GM21737 (cell line): ENCODE measurements around the gene NRP1.

Source experiments
- ATAC-seq: cut with Tn5 transposase; IDR thresholded peaks from one replicate; pipeline ENCODE4 v1.9.1; 2021; ENCODE audit warnings: mild to moderate bottlenecking, moderate library complexity; ENCODE audit not compliant: unreplicated experiment

NRP1 gene

GRCh38 chr10:33216661-33217427, 117.6 kb downstream of the NRP1 start:
- ATAC-seq: no peak

GRCh38 chr10:33215635-33216034, 118.8 kb downstream of the NRP1 start:
- no peak for ATAC-seq

DNA sequence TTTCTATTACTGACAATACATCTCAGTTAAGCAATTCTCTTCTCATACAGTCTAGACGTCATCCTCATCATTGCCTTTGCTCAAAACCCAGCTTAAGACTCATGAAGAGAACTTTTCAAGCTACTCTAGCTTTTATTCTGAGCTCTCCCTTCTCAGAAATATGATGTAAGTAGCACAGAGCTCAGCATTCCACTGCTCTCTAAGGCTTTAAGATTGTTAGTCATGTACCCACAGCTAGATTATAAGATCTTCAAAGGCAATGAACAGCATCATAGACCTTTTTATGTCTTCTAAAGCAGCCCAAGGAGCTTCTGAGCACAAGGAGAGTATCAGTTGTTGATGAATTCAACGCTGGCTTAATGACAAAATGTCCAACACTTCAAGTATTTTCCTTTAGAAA, 119.3 kb downstream of the NRP1 start:
- no peak for ATAC-seq

DNA sequence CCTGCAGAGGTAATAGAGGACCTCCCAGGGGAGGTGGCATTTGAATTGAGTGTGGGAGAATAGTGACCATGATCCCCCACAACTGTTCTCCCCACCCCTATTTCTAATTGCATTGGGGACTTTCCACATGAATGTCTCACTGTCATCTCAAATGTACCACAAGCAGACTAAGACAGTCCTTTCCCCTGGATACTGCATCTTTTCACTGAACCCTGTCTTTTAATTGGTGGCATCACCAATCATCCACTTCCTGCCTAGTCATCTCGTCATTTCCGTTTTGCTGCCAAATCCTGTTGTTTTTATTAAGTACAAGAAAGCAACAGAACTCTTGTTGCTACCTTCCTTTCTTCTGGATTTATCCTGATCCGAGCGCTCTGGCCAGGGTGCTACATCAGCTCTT, 120.3 kb downstream of the NRP1 start:
- ATAC-seq: no peak

DNA sequence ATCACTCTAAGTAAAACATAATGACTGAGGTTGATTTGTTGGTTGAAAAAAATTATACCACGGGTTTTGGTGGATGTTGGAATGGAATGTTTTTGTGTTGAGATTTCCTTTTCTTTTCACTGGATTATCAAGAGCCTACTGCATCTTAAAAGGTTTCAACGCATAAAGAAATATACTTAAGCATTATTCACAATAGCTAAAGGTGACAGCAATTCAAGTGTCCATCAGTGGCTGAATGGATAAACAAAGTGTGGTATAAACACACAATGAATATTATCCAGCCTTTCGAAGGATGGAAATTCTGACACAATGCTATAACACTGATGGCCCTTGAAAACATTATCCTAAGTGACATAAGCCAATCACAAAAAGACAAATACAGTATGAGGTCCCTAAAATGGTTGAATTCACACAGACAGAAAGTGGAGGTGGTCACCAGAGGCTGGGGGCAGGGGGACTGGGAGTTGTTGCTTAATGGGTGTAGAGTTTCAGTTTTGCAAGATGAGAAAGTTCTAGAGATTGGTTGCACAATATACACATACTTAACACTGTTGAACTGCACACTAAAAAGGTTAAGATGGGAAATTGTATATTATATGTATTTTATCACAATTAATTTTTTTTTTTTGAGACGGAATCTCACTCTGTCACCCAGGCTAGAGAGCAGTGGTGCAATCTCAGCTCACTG, 122.3 kb downstream of the NRP1 start:
- no peak for ATAC-seq

- ATAC-seq: no peak
These were observed 123.2 kb downstream of the NRP1 start for GRCh38 chr10:33211106-33211878.

DNA sequence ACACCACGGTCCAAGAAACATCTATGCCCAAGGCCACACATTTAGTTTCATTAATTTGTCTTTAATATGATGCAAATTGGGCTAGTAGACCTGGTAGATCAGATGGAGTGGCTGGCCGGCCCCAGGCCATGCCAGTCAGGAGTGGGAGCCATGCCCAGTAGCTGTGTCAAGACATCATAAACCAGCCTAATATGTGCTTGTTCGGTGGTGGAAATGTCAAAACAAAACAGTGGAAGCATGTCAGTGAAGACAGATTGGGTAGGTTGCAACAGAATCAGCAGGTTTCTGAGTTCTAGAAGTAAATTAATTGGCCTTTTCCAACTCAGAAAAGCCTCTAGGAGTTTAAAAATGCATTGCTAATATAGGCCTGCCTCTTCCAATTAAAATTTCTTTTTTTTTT, 124.7 kb downstream of the NRP1 start:
- no peak for ATAC-seq

GRCh38 chr10:33208166-33208565, 126.3 kb downstream of the NRP1 start:
- ATAC-seq: no peak

DNA sequence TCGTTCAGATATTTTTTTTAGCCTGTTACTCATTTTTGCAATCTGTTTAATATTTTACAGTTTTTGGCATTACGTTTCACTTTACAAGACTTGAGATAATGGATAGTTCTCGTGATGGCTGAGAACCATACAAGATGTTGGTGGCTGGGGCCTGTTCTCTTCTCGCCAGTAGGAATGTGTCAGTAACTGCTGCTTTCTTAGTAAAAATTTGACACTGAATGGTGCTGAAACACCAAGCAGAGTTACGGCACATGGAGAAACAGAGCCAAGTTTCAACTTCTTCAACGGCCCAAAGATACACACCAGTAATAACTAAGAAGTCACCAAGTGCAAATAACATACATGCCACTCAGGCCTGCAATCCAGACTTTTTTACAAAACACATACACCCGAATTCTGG, 130.4 kb downstream of the NRP1 start:
- no peak for ATAC-seq

GRCh38 chr10:33201971-33202370, 132.5 kb downstream of the NRP1 start:
- ATAC-seq: no peak

DNA sequence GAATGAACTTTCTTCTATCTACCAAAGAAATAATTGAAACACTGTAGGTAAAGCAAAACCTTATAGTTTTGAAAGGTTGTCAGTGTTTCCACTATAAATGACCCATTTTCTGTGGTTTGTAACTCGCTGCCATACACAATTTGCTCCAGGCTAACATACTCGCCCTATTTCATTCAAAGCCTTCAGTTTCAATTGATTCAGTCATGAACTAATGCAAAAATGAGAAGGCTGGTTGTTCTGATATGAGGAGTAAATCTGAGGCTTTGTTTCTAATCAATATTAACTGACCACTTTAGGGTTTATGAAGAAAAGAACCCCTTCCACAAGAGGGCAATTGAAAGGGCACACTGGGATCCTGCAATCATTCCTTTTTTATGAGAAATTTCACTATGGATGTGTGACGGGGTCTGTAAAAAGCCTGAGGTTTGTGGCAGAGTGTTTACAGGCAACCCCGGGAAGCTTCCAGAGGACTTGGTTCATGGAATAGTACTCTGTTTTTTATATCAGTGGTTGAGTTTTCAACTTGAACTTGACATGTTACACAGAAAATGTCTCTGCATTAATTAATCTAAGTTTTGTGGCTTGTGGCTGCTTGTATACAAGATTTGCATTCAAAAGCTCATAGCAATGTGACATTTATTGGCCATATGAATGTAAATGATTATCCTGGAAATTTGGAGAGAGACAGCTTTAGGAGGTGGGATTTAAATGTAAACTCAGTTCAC, 133.2 kb downstream of the NRP1 start:
- no peak for ATAC-seq

DNA sequence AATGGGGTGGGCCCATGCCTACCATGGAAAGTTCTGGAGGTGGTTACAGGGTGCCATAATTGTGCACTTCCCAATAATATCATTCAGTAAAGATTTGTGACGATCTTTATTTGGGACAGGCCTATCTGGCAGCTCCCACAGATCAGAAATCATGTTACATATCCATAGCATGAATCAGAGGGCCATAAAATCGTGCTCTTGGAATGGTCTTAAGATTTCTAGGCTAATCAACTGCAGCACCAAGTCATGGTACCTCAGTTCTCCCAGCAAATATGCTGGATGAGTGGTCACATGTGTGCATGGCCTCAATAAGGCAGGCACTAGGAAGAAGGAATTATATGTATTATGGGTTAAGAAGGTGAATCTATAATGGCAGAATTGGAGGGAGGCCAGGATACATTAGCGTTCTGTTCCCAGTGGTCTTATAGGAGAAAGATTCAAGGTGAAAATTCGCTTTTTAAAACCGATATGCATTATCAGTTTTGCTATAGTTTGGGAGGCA, 134.7 kb downstream of the NRP1 start:
- ATAC-seq: no peak

DNA sequence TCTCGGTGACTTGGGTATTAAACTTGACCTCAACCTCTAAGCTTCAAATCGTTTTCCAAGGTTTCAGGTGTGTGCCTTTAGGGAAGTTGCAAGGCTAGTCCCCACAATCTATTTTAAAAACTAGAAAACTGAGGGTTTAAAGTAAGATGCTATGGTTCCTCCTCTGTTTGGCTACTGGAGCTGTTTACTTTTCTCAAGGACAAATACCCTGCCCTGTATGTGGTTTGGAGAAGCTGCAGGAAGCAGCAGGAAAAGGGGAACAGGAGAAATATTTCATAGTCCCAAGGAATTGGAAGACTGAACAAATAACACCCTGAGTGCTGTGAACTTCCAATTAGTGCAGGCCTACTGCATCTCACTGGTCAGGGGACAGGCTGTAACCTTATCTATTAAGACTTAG, 135.9 kb downstream of the NRP1 start:
- ATAC-seq: no peak

GRCh38 chr10:33196710-33197491, 137.6 kb downstream of the NRP1 start:
- ATAC-seq: no peak

DNA sequence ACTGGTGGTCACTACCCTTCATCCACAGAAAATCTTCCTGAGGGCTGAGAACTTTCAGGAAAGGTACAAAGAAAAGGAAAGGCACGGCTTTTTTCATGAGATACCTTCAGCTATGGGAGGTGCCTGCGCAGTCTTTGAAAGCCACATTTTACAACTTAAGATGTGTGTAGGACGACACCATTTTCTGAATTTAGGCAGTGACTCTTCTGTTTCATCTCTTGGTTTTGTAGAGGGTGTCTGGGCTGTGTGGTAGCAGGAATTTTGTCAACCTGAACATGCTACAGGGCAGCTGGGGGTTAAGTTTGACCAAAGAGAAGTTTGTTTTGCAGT, 138.1 kb downstream of the NRP1 start:
- no peak for ATAC-seq

GRCh38 chr10:33195608-33196376, 138.7 kb downstream of the NRP1 start:
- ATAC-seq: no peak

- no peak for ATAC-seq
These were observed 140.6 kb downstream of the NRP1 start for GRCh38 chr10:33193701-33194521.

- ATAC-seq: peak; percentile 88
These were observed 141.3 kb downstream of the NRP1 start for GRCh38 chr10:33193057-33193700.
